Heart right ventricle (tissue), 16 donors: ENCODE measurements around the gene CDH10. TPM values are rescaled to one million over a fixed set of nuclear protein-coding genes. Genes with fewer than 3 reads are reported as not detected.

Experiments used
- ATAC-seq, 8 donors: fragments of 200-7000 bp; cut with Tn5 transposase; one replicate each; pipeline ENCODE4 v1.9.1; 2020; ENCODE audit warnings: mild to moderate bottlenecking in 8 of 8, moderate library complexity in 8 of 8, moderate number of reproducible peaks in 1 of 8
- DNase-seq, 2 donors: peaks; one replicate each; pipeline ENCODE4 v3.0.0-alpha.2; 2020
- H3K27ac ChIP-seq, 10 donors: fragments of 200-600 bp; sonication (generic) in 2 of 10; one replicate each; pipeline versions ENCODE4 v1.5.0 to v1.8.0; 2020 to 2022; ENCODE audit warnings: mild to moderate bottlenecking in 3 of 10
- H3K27me3 ChIP-seq, 7 donors: fragments of 200-600 bp; one replicate each; pipeline ENCODE4 v1.8.0; 2021 to 2022; ENCODE audit warnings: mild to moderate bottlenecking in 2 of 7
- H3K36me3 ChIP-seq, 9 donors: fragments of 200-600 bp; sonication (generic) in 1 of 9; one replicate each; pipeline versions ENCODE4 v1.5.0 to v1.8.0; 2020 to 2022; ENCODE audit warnings: mild to moderate bottlenecking in 2 of 9
- H3K4me1 ChIP-seq, 9 donors: fragments of 200-600 bp; sonication (generic) in 1 of 9; one replicate each; pipeline versions ENCODE4 v1.5.0 to v1.8.0; 2020 to 2022; ENCODE audit warnings: mild to moderate bottlenecking in 4 of 9
- H3K4me3 ChIP-seq, 10 donors: fragments of 200-600 bp; sonication (generic) in 2 of 10; one replicate each; pipeline versions ENCODE4 v1.5.0 to v1.8.0; 2020 to 2022; ENCODE audit warnings: mild to moderate bottlenecking in 7 of 10, moderate library complexity in 2 of 10
- H3K9me3 ChIP-seq, 11 donors: fragments of 200-600 bp in 10 of 11; sonication (generic) in 2 of 11; one replicate each; pipeline versions ENCODE4 v1.5.0 to v1.8.0; 2013 to 2022; ENCODE audit warnings: mild to moderate bottlenecking in 2 of 11, control low read depth in 1 of 11, moderate library complexity in 1 of 11
- CTCF ChIP-seq, 9 donors: fragments of 200-600 bp; sonication (generic) in 2 of 9; IDR thresholded peaks; one replicate each; pipeline versions ENCODE4 v1.5.0 to v1.8.0; 2021 to 2022; ENCODE audit warnings: antibody characterized with exemption in 9 of 9, mild to moderate bottlenecking in 5 of 9, moderate library complexity in 1 of 9
- WGBS, 2 donors: extraction: QIAGEN DNeasy Blood & Tissue Kit; methylation state at CpG; one replicate each; pipeline ENCODE4 v1.1.7; 2013; ENCODE audit warnings: inconsistent platforms in 1 of 2; 5-methylcytosine and 5-hydroxymethylcytosine counted together
- intact Hi-C, 10 donors: fragments of 100-400 bp; cut with DNase I; formaldehyde crosslinking; loops; one replicate each; pipeline versions ENCODE4 v1.11.1 to v1.14.2; 2022
- polyA plus RNA-seq, 2 donors: library from polyadenylated mRNA; stranded (reverse); fragments of 200-250 nt; gene quantifications; one replicate each; pipeline ENCODE4 v1.2.3, GENCODE V29; 2013
- total RNA-seq, 10 donors: library from RNA; stranded (reverse); fragmentation: NEBNext Ultra II Directional in 3 of 10; extraction: Animal tissue kit (Norgen Biotek cat#: 25700) in 3 of 10; gene quantifications; one replicate each; pipeline versions ENCODE4 v1.2.1 to v1.2.4, GENCODE V29; 2021 to 2023
- donor health status: Arrhythmogenic right ventricular cardiomyopathy.
- donor health status: ischemic (EF 13 %, LVEDD 7.1; RV severe dilation, severe dysfunction).
- donor health status: healthy with polysubstance abuse.
- donor health status: DM: no; HTN: yes; CAD: no.
- donor health status: DM: no; HTN: no; CAD: no.
- donor health status: ischemic (EF 25% LVEDD 6.9; RV normal size, moderate dysfunction).
- donor health status: ischemic (EF 25% LVEDD 5.7; RV mildly dilated, moderate dysfunction).
- donor health status: healthy.
- donor health status: DM: yes; HTN: yes; CAD: no.
- donor health status: Ischemic cardiomyopathy.
- donor health status: ischemic (EF 35%, LVEDD 5.7; RV mildly dilated, moderate dysfunction).
- donor health status: nonischemic (EF 11% LVEDD 7.7; RV severe dilation, severe dysfunction).
- donor health status: DM: yes; HTN: yes; CAD: no.
- donor health status: PGD.
- donor health status: ischemic (EF 29% LVEDD 5.4; RV normal size, mild dysfunction).
- donor health status: nonischemic (EF 23%, LVEDD 6.1; RV moderate dilation, normal function).

Gene CDH10
- total and polyA plus RNA-seq, 12 donors = 0.08 TPM; not detected in 11

DNA sequence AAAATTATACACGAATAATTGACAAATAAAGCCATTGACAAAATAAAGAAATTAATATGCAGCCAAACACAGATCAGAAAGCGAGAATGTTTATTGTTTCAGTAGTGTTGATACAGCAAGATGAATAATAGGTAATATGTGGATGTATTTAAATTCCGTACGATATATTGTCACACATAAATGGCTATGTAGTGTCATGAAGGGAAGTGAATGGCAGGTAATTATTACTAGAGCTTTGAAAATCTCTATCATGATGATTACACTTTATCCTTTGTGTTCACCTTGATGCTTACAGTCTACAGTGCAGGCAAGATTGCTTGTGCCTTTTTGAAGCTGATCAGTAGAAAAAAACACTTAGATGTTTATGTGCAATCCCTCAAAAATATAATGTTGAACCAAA is 23.3 kb upstream of the CDH10 start:
- no peaks in the 10 kb centered on the region for H3K4me1 ChIP-seq
- no peak for DNase-seq
- no peaks in the 10 kb centered on the region for H3K36me3 ChIP-seq
- H3K9me3 ChIP-seq = peaks cover 0 to 12% (median 0%) of the 10 kb centered on the region in 11 donors
- WGBS, 2 donors = 88% methylated on average over 4 of the region's 4 CpGs
- H3K27me3 ChIP-seq = no peaks in the 10 kb centered on the region
- H3K4me3 ChIP-seq = no peak overlapping the region
- no peak for ATAC-seq
- intact Hi-C loops = no loop called here
- TF ChIP-seq CTCF (IDR thresholded peaks at IDR 0.05) = no peak
- H3K27ac ChIP-seq = no peak overlapping the region

- H3K9me3 ChIP-seq = peaks cover 0 to 2% (median 0%) of the 10 kb centered on the region in 11 donors
- TF ChIP-seq CTCF (IDR thresholded peaks at IDR 0.05) = no peak
- peaks cover 0 to 3% (median 0%) of the 10 kb centered on the region in 9 donors for H3K4me1 ChIP-seq
- intact Hi-C loops = loop anchor here in 1 of 10 donors (10.0 kb wide), 1 partner anchor 205 kb away; no protein-coding TSS in a partner anchor
- H3K27me3 ChIP-seq = peaks cover 0 to 25% (median 7%) of the 10 kb centered on the region in 7 donors
- H3K36me3 ChIP-seq = no peaks in the 10 kb centered on the region
- ATAC-seq (no peak), DNase-seq (no peak)
- no peak overlapping the region for H3K27ac ChIP-seq
- H3K4me3 ChIP-seq = no peak overlapping the region
- 39 to 55% methylated on average over 3 of the region's 3 CpGs for WGBS, 2 donors
Measured at GRCh38 chr5:24649531-24649930, 4.8 kb upstream of the CDH10 start.

GRCh38 chr5:24646915-24647314 is 2.1 kb upstream of the CDH10 start:
- no peak for ATAC-seq

GRCh38 chr5:24645483-24645882 is 705 bp upstream of the CDH10 start:
- H3K4me3 ChIP-seq = no peak overlapping the region
- no peaks in the 10 kb centered on the region for H3K36me3 ChIP-seq
- DNase-seq (no peak), ATAC-seq (no peak)
- peaks cover 0 to 38% (median 11%) of the 10 kb centered on the region in 7 donors for H3K27me3 ChIP-seq
- WGBS, 2 donors = 51 to 56% methylated on average over 5 of the region's 5 CpGs
- H3K27ac ChIP-seq = no peak overlapping the region
- TF ChIP-seq CTCF (IDR thresholded peaks at IDR 0.05) = no peak
- no peaks in the 10 kb centered on the region for H3K9me3 ChIP-seq
- intact Hi-C loops = loop anchor here in 1 of 10 donors (10.0 kb wide), 1 partner anchor 201 kb away; no protein-coding TSS in a partner anchor
- H3K4me1 ChIP-seq = peaks cover 0 to 3% (median 0%) of the 10 kb centered on the region in 9 donors

More at GRCh38 chr5:24646915-24647314, 2.1 kb upstream of the CDH10 start:
- H3K4me3 ChIP-seq = no peak overlapping the region
- no peaks in the 10 kb centered on the region for H3K36me3 ChIP-seq
- no peak overlapping the region for H3K27ac ChIP-seq
- DNase-seq = no peak
- WGBS, 2 donors = 85% methylated on average over 1 of the region's 1 CpG
- peaks cover 0 to 3% (median 0%) of the 10 kb centered on the region in 9 donors for H3K4me1 ChIP-seq
- H3K9me3 ChIP-seq = no peaks in the 10 kb centered on the region
- peaks cover 0 to 38% (median 11%) of the 10 kb centered on the region in 7 donors for H3K27me3 ChIP-seq
- intact Hi-C loops = loop anchor here in 1 of 10 donors (10.0 kb wide), 1 partner anchor 202 kb away; no protein-coding TSS in a partner anchor
- no peak for TF ChIP-seq CTCF (IDR thresholded peaks at IDR 0.05)
